Keratinocyte (primary cell): Measurements from ENCODE around the gene LRP1B. TPM values are rescaled to one million over a fixed set of nuclear protein-coding genes. Genes with fewer than 3 reads are reported as not detected.
"Not testable (repeated sequence)": the region's sequence is repeated elsewhere in the genome, so short reads cannot be mapped to it uniquely, and the experiment has no call there.

ENCODE experiments used
- DNase-seq: peaks from one replicate; pipeline ENCODE4 v3.0.0-alpha.2; 2011; ENCODE audit warnings: low read depth, missing footprints, low spot score
- FAIRE-seq: peaks from 2 replicates; lab custom pipeline; 2011; peaks lifted over from hg19 to GRCh38; lab: Jason Lieb, UNC
- H2AFZ ChIP-seq: 2 replicates; pipeline ENCODE4 v1.6.0; 2012; ENCODE audit warnings: low read length, control low read depth, inconsistent platforms; ENCODE audit not compliant: control insufficient read depth
- H3K27ac ChIP-seq: 2 replicates; pipeline ENCODE4 v1.5.1; 2011; ENCODE audit warnings: low read length; ENCODE audit not compliant: control insufficient read depth, insufficient read depth
- H3K27me3 ChIP-seq: 3 replicates; pipeline ENCODE4 v1.6.0; 2011; ENCODE audit warnings: low read length; ENCODE audit not compliant: control insufficient read depth, insufficient read depth; ENCODE audit errors: extremely low read depth
- H3K36me3 ChIP-seq, 2 experiments: 2 replicates in 1 of 2; 3 replicates in 1 of 2; pipeline ENCODE4 v1.5.1; 2011; ENCODE audit warnings: low read length in 2 of 2, mild to moderate bottlenecking in 1 of 2; ENCODE audit not compliant: control insufficient read depth in 2 of 2, insufficient read depth in 2 of 2; ENCODE audit errors: extremely low read depth in 1 of 2
- H3K4me1 ChIP-seq: 3 replicates; pipeline ENCODE4 v1.5.1; 2011; ENCODE audit warnings: low read length; ENCODE audit not compliant: control insufficient read depth, insufficient read depth; ENCODE audit errors: extremely low read depth
- H3K4me2 ChIP-seq: 3 replicates; pipeline ENCODE4 v1.6.0; 2011; ENCODE audit warnings: low read depth, low read length; ENCODE audit not compliant: control insufficient read depth, insufficient read depth; ENCODE audit errors: extremely low read depth
- H3K4me3 ChIP-seq, 3 experiments: fragments of 200-600 bp in 1 of 3; sonication (generic) in 1 of 3; 2 replicates in 2 of 3; 3 replicates in 1 of 3; pipeline ENCODE4 v1.5.1; 2011 to 2016; ENCODE audit warnings: low read length in 3 of 3, mild to moderate bottlenecking in 3 of 3, control low read depth in 2 of 3, inconsistent platforms in 1 of 3, low read depth in 1 of 3, mixed read lengths in 1 of 3, mixed run types in 1 of 3, moderate library complexity in 1 of 3; ENCODE audit not compliant: control insufficient read depth in 2 of 3, insufficient read depth in 2 of 3; ENCODE audit errors: extremely low read depth in 1 of 3
- H3K79me2 ChIP-seq: 2 replicates; pipeline ENCODE4 v1.6.0; 2012; ENCODE audit warnings: low read length; ENCODE audit not compliant: control insufficient read depth, insufficient read depth
- H3K9ac ChIP-seq: 3 replicates; pipeline ENCODE4 v1.6.0; 2011; ENCODE audit warnings: low read length; ENCODE audit not compliant: control insufficient read depth, insufficient read depth; ENCODE audit errors: extremely low read depth
- H3K9me1 ChIP-seq: 3 replicates; pipeline ENCODE4 v1.6.0; 2011; ENCODE audit warnings: low read length; ENCODE audit not compliant: control insufficient read depth, insufficient read depth; ENCODE audit errors: extremely low read depth
- H3K9me3 ChIP-seq: 2 replicates; pipeline ENCODE4 v1.5.1; 2012; ENCODE audit warnings: low read depth, low read length; ENCODE audit not compliant: control insufficient read depth
- H4K20me1 ChIP-seq: 3 replicates; pipeline ENCODE4 v1.6.0; 2011; ENCODE audit warnings: low read length; ENCODE audit not compliant: control insufficient read depth, insufficient read depth; ENCODE audit errors: extremely low read depth
- EZH2 ChIP-seq: IDR thresholded peaks from one replicate; pipeline ENCODE4 v1.6.1; 2012; ENCODE audit warnings: inconsistent platforms, mild to moderate bottlenecking, low read length, moderate library complexity
- dilution Hi-C: fragments of 300-500 bp; cut with MboI; formaldehyde crosslinking; loops from one replicate; pipeline ENCODE4 v1.7.0; 2020; ENCODE audit warnings: low sequenced_read_pairs; ENCODE audit not compliant: extremely low pct_ligation_motif_present
- polyA plus RNA-seq, 5 experiments: library from polyadenylated mRNA; depleted of rRNA in 3 of 5; stranded (reverse) in 3 of 5; stranded (forward) in 1 of 5; unstranded in 1 of 5; fragments of >200 nt; gene quantifications; 1 replicate in 1 of 5; 2 replicates in 3 of 5; 3 replicates in 1 of 5; pipeline versions ENCODE4 v1.2.1 to v1.2.3, GENCODE V29; 2011 to 2012; ENCODE audit warnings: missing spikeins in 2 of 5, low read depth in 1 of 5, low replicate concordance in 1 of 5
- TF ChIP-seq, protein P1 (sequence below), 3 experiments: IDR thresholded peaks in 1 of 3; conservative IDR thresholded peaks in 1 of 3; optimal IDR thresholded peaks in 1 of 3; 2 replicates in 2 of 3; 3 replicates in 1 of 3; pipeline versions ENCODE3 to v1.5.1; 2011; ENCODE audit warnings: low read length in 3 of 3, mild to moderate bottlenecking in 3 of 3, moderate library complexity in 2 of 3, control low read depth in 1 of 3, inconsistent platforms in 1 of 3; ENCODE audit not compliant: insufficient read depth in 2 of 3; ENCODE audit errors: extremely low read depth in 1 of 3

Gene LRP1B
- polyA plus RNA-seq, 1 donor (not counting 4 experiments of a cell fraction or from before 2014, with no cell fraction given), result not detected

DNA sequence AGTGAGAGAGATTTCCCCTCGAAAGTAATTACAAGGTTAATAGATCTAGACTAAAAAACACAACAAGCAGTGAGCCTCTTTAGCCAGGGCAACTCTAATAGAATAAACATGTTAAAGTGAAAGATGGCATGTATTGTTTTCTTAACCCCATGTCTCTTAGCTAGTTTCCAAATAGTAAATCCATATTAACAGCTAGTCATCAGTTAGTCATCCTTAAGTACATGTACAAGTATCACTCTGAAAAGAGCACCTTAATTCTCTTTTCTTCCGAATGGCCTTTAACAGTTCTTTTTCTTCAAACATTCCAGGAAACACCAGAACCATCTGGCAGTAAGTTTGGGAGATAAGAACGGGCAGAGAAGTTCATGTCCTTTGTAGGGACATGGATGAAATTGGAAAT is 1480.0 kb downstream of the LRP1B start:
- FAIRE-seq, result no peak
- Histone ChIP-seq H3K4me3 (no peak overlapping the region), H3K9me3 (no peaks in the 10 kb centered on the region), H3K27ac (no peak overlapping the region), H3K36me3 (no peaks in the 10 kb centered on the region), H3K4me2 (no peak overlapping the region), H3K9me1 (no peaks in the 10 kb centered on the region), H3K79me2 (no peaks in the 10 kb centered on the region), H3K27me3 (no peaks in the 10 kb centered on the region), H2AFZ (no peak overlapping the region), H4K20me1 (no peaks in the 10 kb centered on the region), H3K9ac (no peak overlapping the region), H3K4me1 (no peaks in the 10 kb centered on the region)
- dilution Hi-C loops, result no loop called here
- no peak for TF ChIP-seq EZH2
- TF ChIP-seq, protein P1, sequence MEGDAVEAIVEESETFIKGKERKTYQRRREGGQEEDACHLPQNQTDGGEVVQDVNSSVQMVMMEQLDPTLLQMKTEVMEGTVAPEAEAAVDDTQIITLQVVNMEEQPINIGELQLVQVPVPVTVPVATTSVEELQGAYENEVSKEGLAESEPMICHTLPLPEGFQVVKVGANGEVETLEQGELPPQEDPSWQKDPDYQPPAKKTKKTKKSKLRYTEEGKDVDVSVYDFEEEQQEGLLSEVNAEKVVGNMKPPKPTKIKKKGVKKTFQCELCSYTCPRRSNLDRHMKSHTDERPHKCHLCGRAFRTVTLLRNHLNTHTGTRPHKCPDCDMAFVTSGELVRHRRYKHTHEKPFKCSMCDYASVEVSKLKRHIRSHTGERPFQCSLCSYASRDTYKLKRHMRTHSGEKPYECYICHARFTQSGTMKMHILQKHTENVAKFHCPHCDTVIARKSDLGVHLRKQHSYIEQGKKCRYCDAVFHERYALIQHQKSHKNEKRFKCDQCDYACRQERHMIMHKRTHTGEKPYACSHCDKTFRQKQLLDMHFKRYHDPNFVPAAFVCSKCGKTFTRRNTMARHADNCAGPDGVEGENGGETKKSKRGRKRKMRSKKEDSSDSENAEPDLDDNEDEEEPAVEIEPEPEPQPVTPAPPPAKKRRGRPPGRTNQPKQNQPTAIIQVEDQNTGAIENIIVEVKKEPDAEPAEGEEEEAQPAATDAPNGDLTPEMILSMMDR (optimal IDR thresholded peaks at IDR 0.05 in 1 of 3, IDR thresholded peaks at IDR 0.05 in 1 of 3, conservative IDR thresholded peaks at IDR 0.05 in 1 of 3; ENCODE audit: extremely low read depth in 1 of 3, insufficient read depth in 2 of 3, low read length in 3 of 3), result no peak
- DNase-seq, result no peak

DNA sequence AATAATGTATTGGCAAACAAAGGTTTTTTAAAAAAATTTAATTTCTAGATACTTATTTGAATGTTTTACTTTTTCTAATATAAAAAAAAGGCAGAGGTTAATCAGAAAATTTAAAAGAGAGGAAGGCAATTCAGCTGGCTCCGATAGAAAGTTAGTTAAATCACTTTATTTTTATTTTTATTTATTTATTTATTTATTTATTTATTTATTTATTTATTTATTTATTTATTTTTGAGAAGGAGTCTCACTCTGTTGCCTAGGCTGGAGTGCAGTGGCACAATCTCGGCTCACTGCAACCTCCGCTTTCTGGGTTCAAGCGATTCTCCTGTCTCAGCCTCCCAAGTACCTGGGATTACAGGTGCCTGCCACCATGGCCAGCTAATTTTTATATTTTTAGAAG is 1480.7 kb downstream of the LRP1B start:
- dilution Hi-C loops, H3K9ac ChIP-seq, H2AFZ ChIP-seq, DNase-seq, H3K9me3 ChIP-seq, H3K4me2 ChIP-seq, FAIRE-seq, H3K9me1 ChIP-seq, H3K4me1 ChIP-seq, H3K27me3 ChIP-seq, H3K27ac ChIP-seq, H4K20me1 ChIP-seq, H3K4me3 ChIP-seq, H3K79me2 ChIP-seq, H3K36me3 ChIP-seq: not testable (repeated sequence)

DNA sequence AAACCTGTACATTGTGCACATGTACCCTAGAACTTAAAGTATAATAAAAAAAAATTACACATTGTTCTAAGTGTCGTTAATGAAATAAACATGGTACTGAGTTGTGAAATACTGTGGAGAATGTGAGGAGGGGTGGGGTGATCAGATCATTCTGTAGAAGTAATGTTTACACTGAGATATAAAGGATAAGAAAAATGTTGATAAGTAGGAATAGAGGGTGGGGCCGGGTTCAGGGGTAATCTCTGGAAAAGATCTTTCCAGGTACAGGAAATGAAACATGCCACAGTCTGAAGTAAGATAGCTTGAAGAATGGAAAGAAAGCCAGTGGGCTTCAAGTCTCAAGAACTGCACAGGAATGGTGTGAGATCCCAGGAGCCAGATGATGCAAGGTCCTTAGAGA is 1482.4 kb downstream of the LRP1B start:
- Histone ChIP-seq H3K4me3 (no peak overlapping the region), H3K4me1 (no peaks in the 10 kb centered on the region), H4K20me1 (no peaks in the 10 kb centered on the region), H2AFZ (no peak overlapping the region), H3K9me1 (no peaks in the 10 kb centered on the region), H3K4me2 (no peak overlapping the region), H3K27me3 (no peaks in the 10 kb centered on the region), H3K79me2 (no peaks in the 10 kb centered on the region), H3K27ac (no peak overlapping the region), H3K9me3 (no peaks in the 10 kb centered on the region), H3K36me3 (no peaks in the 10 kb centered on the region), H3K9ac (no peak overlapping the region)
- dilution Hi-C loops, result no loop called here
- no peak for TF ChIP-seq EZH2
- TF ChIP-seq, protein P1 (optimal IDR thresholded peaks at IDR 0.05 in 1 of 3, IDR thresholded peaks at IDR 0.05 in 1 of 3, conservative IDR thresholded peaks at IDR 0.05 in 1 of 3; ENCODE audit: extremely low read depth in 1 of 3, insufficient read depth in 2 of 3, low read length in 3 of 3), result no peak
- FAIRE-seq (no peak), DNase-seq (no peak)
